ENCODE measurements around the gene AKAP5. TPM values are rescaled to one million over a fixed set of nuclear protein-coding genes. Genes with fewer than 3 reads are reported as not detected.

AKAP5 gene
- total and polyA plus RNA-seq, 9 of the 15 experiments (the other 6 are each of a cell fraction or from before 2014, with no cell fraction given), result 0.06 to 0.94 (median 0.34) TPM

DNA sequence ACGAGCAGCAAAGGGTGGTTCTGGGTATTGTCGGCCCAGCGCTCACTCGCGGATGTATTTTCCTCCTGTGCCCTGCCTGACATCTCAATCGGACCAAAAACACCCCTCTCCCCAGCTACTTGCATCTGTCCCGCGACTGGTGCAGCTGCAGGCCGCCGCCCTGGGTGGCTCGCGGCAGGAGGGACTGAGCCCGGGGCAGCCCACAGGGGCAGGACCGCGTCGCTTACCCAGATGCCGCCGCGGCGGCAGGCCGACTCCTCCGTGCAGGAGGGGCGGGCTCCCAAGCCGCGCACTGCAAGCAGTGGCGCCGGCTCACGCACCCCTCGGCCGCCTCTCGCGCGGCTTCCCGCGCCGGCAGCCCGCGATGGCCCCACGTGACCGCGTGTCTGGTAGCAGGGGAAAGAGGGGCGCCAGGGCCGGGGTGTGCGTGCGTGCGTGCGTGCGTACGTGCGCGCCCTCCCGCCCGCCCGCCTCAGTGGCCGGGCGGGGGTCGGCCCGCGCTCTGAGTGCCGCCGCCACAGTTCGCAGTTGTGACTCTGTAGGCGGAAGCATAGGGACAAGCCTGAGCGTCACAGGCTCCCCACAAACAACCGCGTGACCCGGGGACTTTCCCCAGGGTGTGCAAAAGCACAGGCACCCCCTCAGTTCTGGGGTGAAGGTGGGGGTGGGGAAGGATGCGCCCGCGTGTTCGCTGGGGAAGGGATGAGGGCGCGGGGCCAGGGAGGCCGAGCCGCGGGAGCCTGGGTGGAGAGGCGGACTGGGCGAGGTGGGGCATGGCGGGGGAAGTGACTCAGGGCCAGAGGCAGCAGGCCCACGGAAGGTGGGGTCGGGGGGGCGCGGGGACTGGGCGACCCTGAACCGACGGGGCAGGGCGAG lies 38.4 kb downstream of the AKAP5 start, which contains the start of gene ZBTB25 (continued):
- TF ChIP-seq ZNF133 (CRISPR knock-in tag; IDR thresholded peaks at IDR 0.05), result no peak
- TF ChIP-seq, protein P1, sequence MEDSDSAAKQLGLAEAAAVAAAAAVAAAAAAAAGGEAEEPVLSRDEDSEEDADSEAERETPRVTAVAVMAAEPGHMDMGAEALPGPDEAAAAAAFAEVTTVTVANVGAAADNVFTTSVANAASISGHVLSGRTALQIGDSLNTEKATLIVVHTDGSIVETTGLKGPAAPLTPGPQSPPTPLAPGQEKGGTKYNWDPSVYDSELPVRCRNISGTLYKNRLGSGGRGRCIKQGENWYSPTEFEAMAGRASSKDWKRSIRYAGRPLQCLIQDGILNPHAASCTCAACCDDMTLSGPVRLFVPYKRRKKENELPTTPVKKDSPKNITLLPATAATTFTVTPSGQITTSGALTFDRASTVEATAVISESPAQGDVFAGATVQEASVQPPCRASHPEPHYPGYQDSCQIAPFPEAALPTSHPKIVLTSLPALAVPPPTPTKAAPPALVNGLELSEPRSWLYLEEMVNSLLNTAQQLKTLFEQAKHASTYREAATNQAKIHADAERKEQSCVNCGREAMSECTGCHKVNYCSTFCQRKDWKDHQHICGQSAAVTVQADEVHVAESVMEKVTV (CRISPR knock-in tag; IDR thresholded peaks at IDR 0.05), result no peak
- TF ChIP-seq ZNF311 (CRISPR knock-in tag; IDR thresholded peaks at IDR 0.05), result 0 out of 2 replicates have a peak, but pooled peaks have one; percentile 22
- TF ChIP-seq, protein P2, sequence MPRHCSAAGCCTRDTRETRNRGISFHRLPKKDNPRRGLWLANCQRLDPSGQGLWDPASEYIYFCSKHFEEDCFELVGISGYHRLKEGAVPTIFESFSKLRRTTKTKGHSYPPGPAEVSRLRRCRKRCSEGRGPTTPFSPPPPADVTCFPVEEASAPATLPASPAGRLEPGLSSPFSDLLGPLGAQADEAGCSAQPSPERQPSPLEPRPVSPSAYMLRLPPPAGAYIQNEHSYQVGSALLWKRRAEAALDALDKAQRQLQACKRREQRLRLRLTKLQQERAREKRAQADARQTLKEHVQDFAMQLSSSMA (CRISPR knock-in tag; IDR thresholded peaks at IDR 0.05), result no peak
- peak; percentile 62; the same call in 1 of the 2 replicates for TF ChIP-seq RB1 (IDR thresholded peaks at IDR 0.05; ENCODE audit: low read depth)
- TF ChIP-seq GATAD2A (IDR thresholded peaks at IDR 0.05), result no peak
- TF ChIP-seq ZNF707 (CRISPR knock-in tag; conservative IDR thresholded peaks at IDR 0.05), result no peak
- TF ChIP-seq, protein P3, sequence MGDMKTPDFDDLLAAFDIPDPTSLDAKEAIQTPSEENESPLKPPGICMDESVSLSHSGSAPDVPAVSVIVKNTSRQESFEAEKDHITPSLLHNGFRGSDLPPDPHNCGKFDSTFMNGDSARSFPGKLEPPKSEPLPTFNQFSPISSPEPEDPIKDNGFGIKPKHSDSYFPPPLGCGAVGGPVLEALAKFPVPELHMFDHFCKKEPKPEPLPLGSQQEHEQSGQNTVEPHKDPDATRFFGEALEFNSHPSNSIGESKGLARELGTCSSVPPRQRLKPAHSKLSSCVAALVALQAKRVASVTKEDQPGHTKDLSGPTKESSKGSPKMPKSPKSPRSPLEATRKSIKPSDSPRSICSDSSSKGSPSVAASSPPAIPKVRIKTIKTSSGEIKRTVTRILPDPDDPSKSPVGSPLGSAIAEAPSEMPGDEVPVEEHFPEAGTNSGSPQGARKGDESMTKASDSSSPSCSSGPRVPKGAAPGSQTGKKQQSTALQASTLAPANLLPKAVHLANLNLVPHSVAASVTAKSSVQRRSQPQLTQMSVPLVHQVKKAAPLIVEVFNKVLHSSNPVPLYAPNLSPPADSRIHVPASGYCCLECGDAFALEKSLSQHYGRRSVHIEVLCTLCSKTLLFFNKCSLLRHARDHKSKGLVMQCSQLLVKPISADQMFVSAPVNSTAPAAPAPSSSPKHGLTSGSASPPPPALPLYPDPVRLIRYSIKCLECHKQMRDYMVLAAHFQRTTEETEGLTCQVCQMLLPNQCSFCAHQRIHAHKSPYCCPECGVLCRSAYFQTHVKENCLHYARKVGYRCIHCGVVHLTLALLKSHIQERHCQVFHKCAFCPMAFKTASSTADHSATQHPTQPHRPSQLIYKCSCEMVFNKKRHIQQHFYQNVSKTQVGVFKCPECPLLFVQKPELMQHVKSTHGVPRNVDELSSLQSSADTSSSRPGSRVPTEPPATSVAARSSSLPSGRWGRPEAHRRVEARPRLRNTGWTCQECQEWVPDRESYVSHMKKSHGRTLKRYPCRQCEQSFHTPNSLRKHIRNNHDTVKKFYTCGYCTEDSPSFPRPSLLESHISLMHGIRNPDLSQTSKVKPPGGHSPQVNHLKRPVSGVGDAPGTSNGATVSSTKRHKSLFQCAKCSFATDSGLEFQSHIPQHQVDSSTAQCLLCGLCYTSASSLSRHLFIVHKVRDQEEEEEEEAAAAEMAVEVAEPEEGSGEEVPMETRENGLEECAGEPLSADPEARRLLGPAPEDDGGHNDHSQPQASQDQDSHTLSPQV (IDR thresholded peaks at IDR 0.05), result no peak
- TF ChIP-seq, protein P4, sequence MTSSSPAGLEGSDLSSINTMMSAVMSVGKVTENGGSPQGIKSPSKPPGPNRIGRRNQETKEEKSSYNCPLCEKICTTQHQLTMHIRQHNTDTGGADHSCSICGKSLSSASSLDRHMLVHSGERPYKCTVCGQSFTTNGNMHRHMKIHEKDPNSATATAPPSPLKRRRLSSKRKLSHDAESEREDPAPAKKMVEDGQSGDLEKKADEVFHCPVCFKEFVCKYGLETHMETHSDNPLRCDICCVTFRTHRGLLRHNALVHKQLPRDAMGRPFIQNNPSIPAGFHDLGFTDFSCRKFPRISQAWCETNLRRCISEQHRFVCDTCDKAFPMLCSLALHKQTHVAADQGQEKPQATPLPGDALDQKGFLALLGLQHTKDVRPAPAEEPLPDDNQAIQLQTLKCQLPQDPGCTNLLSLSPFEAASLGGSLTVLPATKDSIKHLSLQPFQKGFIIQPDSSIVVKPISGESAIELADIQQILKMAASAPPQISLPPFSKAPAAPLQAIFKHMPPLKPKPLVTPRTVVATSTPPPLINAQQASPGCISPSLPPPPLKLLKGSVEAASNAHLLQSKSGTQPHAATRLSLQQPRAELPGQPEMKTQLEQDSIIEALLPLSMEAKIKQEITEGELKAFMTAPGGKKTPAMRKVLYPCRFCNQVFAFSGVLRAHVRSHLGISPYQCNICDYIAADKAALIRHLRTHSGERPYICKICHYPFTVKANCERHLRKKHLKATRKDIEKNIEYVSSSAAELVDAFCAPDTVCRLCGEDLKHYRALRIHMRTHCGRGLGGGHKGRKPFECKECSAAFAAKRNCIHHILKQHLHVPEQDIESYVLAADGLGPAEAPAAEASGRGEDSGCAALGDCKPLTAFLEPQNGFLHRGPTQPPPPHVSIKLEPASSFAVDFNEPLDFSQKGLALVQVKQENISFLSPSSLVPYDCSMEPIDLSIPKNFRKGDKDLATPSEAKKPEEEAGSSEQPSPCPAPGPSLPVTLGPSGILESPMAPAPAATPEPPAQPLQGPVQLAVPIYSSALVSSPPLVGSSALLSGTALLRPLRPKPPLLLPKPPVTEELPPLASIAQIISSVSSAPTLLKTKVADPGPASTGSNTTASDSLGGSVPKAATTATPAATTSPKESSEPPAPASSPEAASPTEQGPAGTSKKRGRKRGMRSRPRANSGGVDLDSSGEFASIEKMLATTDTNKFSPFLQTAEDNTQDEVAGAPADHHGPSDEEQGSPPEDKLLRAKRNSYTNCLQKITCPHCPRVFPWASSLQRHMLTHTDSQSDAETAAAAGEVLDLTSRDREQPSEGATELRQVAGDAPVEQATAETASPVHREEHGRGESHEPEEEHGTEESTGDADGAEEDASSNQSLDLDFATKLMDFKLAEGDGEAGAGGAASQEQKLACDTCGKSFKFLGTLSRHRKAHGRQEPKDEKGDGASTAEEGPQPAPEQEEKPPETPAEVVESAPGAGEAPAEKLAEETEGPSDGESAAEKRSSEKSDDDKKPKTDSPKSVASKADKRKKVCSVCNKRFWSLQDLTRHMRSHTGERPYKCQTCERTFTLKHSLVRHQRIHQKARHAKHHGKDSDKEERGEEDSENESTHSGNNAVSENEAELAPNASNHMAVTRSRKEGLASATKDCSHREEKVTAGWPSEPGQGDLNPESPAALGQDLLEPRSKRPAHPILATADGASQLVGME (CRISPR knock-in tag; IDR thresholded peaks at IDR 0.05), result no peak
- TF ChIP-seq SAFB2 (IDR thresholded peaks at IDR 0.05; ENCODE audit: borderline replicate concordance, low read depth, low read length, severe bottlenecking), result no peak

Data from K562 (cell line).